Cardiac muscle cell (in vitro differentiated cells and primary cell): ENCODE results near the gene OR8B12. TPM values are rescaled to one million over a fixed set of nuclear protein-coding genes. Genes with fewer than 3 reads are reported as not detected.

Source experiments
- DNase-seq, 2 donors: peaks; one replicate each; pipeline versions ENCODE4 v3.0.0 to v3.0.0-alpha.2; 2010 to 2017; ENCODE audit warnings: low read depth in 1 of 2, low spot score in 1 of 2
- H3K27ac ChIP-seq: fragments of 200-600 bp; sonication (generic); 2 replicates; pipeline ENCODE4 v1.5.1; 2016
- H3K27me3 ChIP-seq: fragments of 200-600 bp; sonication (generic); 2 replicates; pipeline ENCODE4 v1.6.0; 2016; ENCODE audit warnings: control low read depth
- H3K36me3 ChIP-seq: fragments of 200-600 bp; sonication (generic); 2 replicates; pipeline ENCODE4 v1.5.1; 2016; ENCODE audit warnings: control low read depth
- H3K4me1 ChIP-seq: fragments of 200-600 bp; sonication (generic); 2 replicates; pipeline ENCODE4 v1.8.1; 2017; ENCODE audit warnings: low read depth, mild to moderate bottlenecking, mixed run types
- H3K4me3 ChIP-seq: fragments of 200-600 bp; sonication (generic); 2 replicates; pipeline ENCODE4 v1.5.1; 2016; ENCODE audit warnings: mild to moderate bottlenecking
- H3K9me3 ChIP-seq: fragments of 200-600 bp; sonication (generic); 2 replicates; pipeline ENCODE4 v1.5.1; 2017; ENCODE audit warnings: low read depth, mild to moderate bottlenecking, control low read depth
- polyA plus RNA-seq: library from polyadenylated mRNA; unstranded; fragments of >200 nt; fragmentation: Nextera tagmentation; extraction: Ambion mirVana; gene quantifications from 2 replicates; pipeline ENCODE4 v1.2.1, GENCODE V29; 2016
- total RNA-seq: library from RNA; depleted of rRNA; stranded (reverse); fragments of >200 nt; gene quantifications from 2 replicates; pipeline ENCODE4 v1.2.3, GENCODE V29; 2016
- TF ChIP-seq, protein P1 (sequence below): IDR thresholded peaks from 2 replicates; pipeline ENCODE4 v1.5.1; 2012; ENCODE audit warnings: low read depth, mild to moderate bottlenecking, low read length

Gene OR8B12
- total and polyA plus RNA-seq, 2 experiments from 2014 or later, result not detected

DNA sequence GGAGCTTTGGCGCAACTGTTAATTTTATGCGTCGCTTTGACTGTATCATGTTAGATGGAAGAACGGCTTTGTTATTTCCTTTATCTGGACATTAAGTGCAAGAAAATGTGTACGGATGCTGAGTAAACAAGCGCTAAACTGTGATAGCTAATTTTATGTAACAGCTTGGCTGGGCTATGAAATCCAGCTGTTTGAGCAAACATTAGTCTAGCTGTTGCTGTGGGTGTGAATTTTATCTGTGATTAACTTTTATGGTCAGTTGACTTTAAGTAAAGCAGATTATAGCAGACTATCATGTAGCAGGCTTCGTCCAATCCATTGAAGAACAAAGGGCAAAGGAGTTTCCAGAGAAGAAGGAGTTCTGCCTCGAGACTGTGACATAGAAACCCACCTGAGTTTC lies 40.3 kb upstream of the OR8B12 start:
- no peak overlapping the region for H3K4me3 ChIP-seq
- DNase-seq, result peak in 1 of 2 donors; percentile 7
- TF ChIP-seq, protein P1, sequence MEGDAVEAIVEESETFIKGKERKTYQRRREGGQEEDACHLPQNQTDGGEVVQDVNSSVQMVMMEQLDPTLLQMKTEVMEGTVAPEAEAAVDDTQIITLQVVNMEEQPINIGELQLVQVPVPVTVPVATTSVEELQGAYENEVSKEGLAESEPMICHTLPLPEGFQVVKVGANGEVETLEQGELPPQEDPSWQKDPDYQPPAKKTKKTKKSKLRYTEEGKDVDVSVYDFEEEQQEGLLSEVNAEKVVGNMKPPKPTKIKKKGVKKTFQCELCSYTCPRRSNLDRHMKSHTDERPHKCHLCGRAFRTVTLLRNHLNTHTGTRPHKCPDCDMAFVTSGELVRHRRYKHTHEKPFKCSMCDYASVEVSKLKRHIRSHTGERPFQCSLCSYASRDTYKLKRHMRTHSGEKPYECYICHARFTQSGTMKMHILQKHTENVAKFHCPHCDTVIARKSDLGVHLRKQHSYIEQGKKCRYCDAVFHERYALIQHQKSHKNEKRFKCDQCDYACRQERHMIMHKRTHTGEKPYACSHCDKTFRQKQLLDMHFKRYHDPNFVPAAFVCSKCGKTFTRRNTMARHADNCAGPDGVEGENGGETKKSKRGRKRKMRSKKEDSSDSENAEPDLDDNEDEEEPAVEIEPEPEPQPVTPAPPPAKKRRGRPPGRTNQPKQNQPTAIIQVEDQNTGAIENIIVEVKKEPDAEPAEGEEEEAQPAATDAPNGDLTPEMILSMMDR, result no peak
- H3K27ac ChIP-seq, result no peak overlapping the region
- no peaks in the 10 kb centered on the region for H3K27me3 ChIP-seq
- H3K9me3 ChIP-seq, result no peaks in the 10 kb centered on the region
- no peaks in the 10 kb centered on the region for H3K4me1 ChIP-seq
- H3K36me3 ChIP-seq, result no peaks in the 10 kb centered on the region

DNA sequence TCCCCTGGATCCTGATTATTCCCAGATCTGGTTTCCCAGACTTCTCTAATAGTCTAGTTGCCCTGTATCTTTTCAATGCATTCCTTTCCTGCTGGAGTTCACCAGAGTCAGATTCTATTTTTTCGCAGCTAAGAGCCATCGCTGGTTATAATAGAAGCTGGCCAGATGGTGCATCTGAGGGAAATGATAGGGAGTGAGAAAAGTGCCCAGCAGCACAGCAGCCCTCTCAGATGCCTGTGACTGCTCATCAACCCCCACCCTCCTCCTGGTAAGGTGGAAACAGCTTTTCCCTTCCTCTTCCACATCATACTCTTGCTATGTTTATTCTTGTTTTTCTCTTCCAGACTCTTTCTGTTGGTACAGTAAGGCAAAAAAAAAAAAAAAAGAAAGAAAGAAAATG lies 39.1 kb upstream of the OR8B12 start:
- TF ChIP-seq, protein P1, result no peak

DNA sequence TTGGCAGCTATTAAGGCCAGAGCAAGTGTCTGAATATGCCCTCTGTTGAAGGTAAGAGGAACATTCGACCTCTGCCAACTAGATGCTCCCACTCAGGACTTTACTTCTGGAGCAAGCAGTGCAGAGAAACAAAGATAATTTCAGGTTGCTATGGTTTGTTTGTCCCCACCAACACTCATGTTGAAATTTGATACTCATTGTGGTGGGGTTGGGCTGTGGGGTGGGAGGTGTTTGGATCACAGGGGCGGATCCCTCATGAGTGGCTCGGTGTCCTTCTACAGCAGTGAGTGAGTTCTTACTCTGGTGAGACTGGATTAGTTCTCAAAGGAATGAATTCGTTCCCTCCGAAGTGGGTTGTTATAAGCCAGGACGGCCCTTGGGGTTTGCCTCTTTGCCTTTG lies 38.4 kb upstream of the OR8B12 start:
- Histone ChIP-seq H3K9me3 (no peaks in the 10 kb centered on the region), H3K27ac (no peak overlapping the region), H3K36me3 (no peaks in the 10 kb centered on the region), H3K4me3 (no peak overlapping the region), H3K27me3 (no peaks in the 10 kb centered on the region), H3K4me1 (no peaks in the 10 kb centered on the region)
- peak; percentile 5 to 16 for DNase-seq
- TF ChIP-seq, protein P1, result no peak

More for the DNA sequence above, 39.1 kb upstream of the OR8B12 start:
- no peaks in the 10 kb centered on the region for H3K36me3 ChIP-seq
- H3K27me3 ChIP-seq, result no peaks in the 10 kb centered on the region
- no peaks in the 10 kb centered on the region for H3K4me1 ChIP-seq
- H3K27ac ChIP-seq, result no peak overlapping the region
- no peak overlapping the region for H3K4me3 ChIP-seq
- H3K9me3 ChIP-seq, result no peaks in the 10 kb centered on the region
- no peak for DNase-seq

DNA sequence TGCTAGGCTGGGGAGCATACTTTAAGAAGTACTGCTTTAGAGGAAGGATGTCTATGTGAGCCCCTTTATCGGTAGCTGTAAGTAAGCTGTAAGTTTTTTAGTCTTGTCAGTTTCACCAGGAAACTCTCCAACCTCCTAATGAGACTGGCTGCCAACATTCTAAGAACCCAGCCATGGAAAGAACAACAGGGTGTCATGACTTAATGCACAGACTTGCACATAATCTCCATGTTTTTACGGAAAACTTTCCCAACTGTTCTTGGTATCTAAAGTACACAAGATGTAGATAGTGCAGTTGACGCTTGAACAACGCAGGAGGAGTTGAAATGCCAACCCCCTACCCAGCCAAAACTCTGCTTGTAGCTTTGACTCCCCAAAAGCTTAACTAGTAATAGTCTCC lies 35.3 kb upstream of the OR8B12 start:
- no peaks in the 10 kb centered on the region for H3K9me3 ChIP-seq
- H3K4me3 ChIP-seq, result no peak overlapping the region
- H3K27me3 ChIP-seq, result no peaks in the 10 kb centered on the region
- TF ChIP-seq, protein P1, result no peak
- no peaks in the 10 kb centered on the region for H3K4me1 ChIP-seq
- H3K36me3 ChIP-seq, result no peaks in the 10 kb centered on the region
- peak in 1 of 2 donors; percentile 77 for DNase-seq
- no peak overlapping the region for H3K27ac ChIP-seq

DNA sequence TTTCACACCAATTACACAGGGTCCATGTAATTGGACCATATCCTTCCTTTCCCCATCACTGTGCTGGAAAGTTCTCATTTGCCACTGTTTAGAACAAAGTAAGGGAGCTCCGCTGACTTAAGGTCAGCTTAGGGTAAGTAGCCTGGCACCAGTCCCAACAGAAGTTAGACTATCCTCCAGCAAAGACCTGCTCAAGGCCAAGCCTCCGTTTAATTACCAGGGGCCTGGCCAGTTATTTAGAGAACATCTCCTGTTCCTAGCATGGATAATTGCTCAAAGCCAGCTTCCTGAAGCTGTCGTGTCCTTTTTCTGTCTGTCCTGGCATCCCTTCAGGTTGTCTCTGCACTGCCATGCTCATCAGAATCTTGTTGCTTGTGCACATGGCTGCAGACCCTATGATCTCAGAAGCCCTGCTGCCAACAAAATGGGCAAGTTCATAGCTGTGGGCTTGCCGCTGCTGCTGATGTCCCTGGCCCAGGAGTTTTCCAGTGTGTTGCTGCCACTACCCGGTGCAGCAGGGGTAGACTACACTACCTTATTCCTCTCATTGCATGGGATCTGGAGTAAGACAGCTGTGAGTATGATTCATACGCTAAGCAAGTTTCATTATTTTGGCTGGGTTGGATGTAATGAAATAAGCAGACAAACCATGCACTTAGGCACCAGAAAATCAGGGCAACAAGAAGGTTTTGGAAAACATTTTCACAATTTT lies 34.4 kb upstream of the OR8B12 start:
- Histone ChIP-seq H3K9me3 (no peaks in the 10 kb centered on the region), H3K4me1 (no peaks in the 10 kb centered on the region), H3K27me3 (no peaks in the 10 kb centered on the region), H3K27ac (no peak overlapping the region), H3K36me3 (no peaks in the 10 kb centered on the region), H3K4me3 (no peak overlapping the region)
- DNase-seq, result peak in 1 of 2 donors; percentile 47
- TF ChIP-seq, protein P1, result no peak
